MM.1S (cell line): ENCODE results near the gene ARHGEF40.

Experiments used
- CTCF ChIP-seq: fragments of 300-600 bp; sonication (generic); IDR thresholded peaks from 2 replicates; pipeline ENCODE4 v1.5.1; 2016; ENCODE audit warnings: antibody characterized with exemption, low read length, mixed read lengths
- EZH2phosphoT487 ChIP-seq: fragments of 300-600 bp; sonication (generic); IDR thresholded peaks from 2 replicates; pipeline ENCODE4 v1.6.1; 2018; ENCODE audit warnings: antibody characterized with exemption, low read length

- TF ChIP-seq CTCF (no peak), EZH2phosphoT487 (no peak)
These were observed 47.4 kb upstream of the ARHGEF40 start for GRCh38 chr14:21022686-21023085.
